Measurements from ENCODE around the gene BSG. TPM values are rescaled to one million over a fixed set of nuclear protein-coding genes. Genes with fewer than 3 reads are reported as not detected.

Gene BSG
- total and polyA plus RNA-seq, 2 experiments from 2014 or later: 957 to 973 TPM

DNA sequence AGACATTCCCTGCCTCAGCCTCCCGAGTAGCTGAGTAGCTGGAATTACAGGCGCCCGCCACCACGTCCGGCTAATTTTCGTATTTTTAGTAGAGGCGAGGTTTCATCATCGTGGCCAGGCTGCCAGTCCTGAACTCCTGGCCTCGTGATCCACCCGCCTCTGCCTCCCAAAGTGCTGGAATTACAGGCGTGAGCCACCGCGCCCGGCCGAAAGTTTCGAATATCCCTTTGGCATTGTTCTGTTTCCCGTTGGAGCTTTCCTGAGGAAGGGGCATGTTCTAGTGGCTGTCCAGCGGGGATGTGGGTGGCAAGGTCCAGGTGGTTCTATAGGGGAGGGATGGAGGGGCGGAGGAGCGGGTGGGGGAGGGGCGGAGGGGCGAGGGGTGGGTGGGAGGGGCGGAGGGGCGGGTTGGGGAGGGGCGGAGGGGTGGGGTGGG is 2.1 kb upstream of the BSG start (continued):
- TF ChIP-seq, protein P1, sequence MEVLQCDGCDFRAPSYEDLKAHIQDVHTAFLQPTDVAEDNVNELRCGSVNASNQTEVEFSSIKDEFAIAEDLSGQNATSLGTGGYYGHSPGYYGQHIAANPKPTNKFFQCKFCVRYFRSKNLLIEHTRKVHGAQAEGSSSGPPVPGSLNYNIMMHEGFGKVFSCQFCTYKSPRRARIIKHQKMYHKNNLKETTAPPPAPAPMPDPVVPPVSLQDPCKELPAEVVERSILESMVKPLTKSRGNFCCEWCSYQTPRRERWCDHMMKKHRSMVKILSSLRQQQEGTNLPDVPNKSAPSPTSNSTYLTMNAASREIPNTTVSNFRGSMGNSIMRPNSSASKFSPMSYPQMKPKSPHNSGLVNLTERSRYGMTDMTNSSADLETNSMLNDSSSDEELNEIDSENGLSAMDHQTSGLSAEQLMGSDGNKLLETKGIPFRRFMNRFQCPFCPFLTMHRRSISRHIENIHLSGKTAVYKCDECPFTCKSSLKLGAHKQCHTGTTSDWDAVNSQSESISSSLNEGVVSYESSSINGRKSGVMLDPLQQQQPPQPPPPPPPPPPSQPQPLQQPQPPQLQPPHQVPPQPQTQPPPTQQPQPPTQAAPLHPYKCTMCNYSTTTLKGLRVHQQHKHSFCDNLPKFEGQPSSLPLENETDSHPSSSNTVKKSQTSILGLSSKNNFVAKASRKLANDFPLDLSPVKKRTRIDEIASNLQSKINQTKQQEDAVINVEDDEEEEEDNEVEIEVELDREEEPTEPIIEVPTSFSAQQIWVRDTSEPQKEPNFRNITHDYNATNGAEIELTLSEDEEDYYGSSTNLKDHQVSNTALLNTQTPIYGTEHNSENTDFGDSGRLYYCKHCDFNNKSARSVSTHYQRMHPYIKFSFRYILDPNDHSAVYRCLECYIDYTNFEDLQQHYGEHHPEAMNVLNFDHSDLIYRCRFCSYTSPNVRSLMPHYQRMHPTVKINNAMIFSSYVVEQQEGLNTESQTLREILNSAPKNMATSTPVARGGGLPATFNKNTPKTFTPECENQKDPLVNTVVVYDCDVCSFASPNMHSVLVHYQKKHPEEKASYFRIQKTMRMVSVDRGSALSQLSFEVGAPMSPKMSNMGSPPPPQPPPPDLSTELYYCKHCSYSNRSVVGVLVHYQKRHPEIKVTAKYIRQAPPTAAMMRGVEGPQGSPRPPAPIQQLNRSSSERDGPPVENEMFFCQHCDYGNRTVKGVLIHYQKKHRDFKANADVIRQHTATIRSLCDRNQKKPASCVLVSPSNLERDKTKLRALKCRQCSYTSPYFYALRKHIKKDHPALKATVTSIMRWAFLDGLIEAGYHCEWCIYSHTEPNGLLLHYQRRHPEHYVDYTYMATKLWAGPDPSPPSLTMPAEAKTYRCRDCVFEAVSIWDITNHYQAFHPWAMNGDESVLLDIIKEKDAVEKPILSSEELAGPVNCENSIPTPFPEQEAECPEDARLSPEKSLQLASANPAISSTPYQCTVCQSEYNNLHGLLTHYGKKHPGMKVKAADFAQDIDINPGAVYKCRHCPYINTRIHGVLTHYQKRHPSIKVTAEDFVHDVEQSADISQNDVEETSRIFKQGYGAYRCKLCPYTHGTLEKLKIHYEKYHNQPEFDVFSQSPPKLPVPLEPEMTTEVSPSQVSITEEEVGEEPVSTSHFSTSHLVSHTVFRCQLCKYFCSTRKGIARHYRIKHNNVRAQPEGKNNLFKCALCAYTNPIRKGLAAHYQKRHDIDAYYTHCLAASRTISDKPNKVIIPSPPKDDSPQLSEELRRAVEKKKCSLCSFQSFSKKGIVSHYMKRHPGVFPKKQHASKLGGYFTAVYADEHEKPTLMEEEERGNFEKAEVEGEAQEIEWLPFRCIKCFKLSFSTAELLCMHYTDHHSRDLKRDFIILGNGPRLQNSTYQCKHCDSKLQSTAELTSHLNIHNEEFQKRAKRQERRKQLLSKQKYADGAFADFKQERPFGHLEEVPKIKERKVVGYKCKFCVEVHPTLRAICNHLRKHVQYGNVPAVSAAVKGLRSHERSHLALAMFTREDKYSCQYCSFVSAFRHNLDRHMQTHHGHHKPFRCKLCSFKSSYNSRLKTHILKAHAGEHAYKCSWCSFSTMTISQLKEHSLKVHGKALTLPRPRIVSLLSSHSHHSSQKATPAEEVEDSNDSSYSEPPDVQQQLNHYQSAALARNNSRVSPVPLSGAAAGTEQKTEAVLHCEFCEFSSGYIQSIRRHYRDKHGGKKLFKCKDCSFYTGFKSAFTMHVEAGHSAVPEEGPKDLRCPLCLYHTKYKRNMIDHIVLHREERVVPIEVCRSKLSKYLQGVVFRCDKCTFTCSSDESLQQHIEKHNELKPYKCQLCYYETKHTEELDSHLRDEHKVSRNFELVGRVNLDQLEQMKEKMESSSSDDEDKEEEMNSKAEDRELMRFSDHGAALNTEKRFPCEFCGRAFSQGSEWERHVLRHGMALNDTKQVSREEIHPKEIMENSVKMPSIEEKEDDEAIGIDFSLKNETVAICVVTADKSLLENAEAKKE (CRISPR knock-in tag; IDR thresholded peaks at IDR 0.05): no peak
- TF ChIP-seq, protein P2, sequence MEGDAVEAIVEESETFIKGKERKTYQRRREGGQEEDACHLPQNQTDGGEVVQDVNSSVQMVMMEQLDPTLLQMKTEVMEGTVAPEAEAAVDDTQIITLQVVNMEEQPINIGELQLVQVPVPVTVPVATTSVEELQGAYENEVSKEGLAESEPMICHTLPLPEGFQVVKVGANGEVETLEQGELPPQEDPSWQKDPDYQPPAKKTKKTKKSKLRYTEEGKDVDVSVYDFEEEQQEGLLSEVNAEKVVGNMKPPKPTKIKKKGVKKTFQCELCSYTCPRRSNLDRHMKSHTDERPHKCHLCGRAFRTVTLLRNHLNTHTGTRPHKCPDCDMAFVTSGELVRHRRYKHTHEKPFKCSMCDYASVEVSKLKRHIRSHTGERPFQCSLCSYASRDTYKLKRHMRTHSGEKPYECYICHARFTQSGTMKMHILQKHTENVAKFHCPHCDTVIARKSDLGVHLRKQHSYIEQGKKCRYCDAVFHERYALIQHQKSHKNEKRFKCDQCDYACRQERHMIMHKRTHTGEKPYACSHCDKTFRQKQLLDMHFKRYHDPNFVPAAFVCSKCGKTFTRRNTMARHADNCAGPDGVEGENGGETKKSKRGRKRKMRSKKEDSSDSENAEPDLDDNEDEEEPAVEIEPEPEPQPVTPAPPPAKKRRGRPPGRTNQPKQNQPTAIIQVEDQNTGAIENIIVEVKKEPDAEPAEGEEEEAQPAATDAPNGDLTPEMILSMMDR (conservative IDR thresholded peaks at IDR 0.05; ENCODE audit: low read depth in 2 of 2): no peak
- no peak for TF ChIP-seq ZNF114 (CRISPR knock-in tag; IDR thresholded peaks at IDR 0.05)
- no peak for TF ChIP-seq POLR2AphosphoS5 (IDR thresholded peaks at IDR 0.05; ENCODE audit: low read depth)
- TF ChIP-seq STAT1 (IDR thresholded peaks at IDR 0.05; ENCODE audit: unreplicated experiment): no peak

DNA sequence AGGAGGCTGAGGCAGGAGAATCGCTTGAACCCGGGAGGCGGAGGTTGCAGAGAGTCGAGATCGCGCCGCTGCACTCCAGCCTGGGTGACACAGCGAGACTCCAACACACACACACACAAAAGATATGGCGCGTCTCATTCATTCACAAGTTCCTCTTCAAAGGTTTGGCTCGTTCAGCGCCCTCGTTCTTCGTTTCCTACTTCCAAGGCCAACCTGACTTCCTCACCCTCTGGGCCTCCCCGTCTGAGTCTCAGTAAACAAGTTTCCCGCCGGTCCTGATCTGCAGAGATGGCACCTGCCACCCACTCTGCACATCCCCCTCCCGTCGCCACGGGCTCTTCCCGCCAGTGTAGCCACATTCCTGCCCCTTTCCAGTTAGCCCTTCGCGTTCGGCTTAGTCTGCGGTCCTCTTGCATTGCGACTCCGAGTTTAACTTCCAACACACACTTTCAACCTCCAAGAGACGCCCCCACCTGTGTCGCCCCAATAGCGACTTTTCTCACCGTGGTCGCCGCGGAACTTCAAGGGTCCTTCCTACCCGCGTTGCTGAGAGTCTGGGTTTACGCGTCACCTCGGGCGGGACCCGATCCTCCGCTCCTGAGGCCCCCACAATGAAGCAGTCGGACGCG is 1.3 kb upstream of the BSG start:
- H4K20me1 ChIP-seq (replicated peaks; ENCODE audit: insufficient read depth): peaks cover 22% of the 10 kb centered on the region
- peaks cover 36% of the 10 kb centered on the region for H3K79me2 ChIP-seq (replicated peaks; ENCODE audit: insufficient read depth)
- peaks cover 22% of the 10 kb centered on the region for H3K9me3 Mint-ChIP-seq
- H3K4me2 ChIP-seq: peak overlapping the region; percentile 89
- peak overlapping the region; percentile 83 for H3K4me3 Mint-ChIP-seq
- no peaks in the 10 kb centered on the region for H3K36me3 ChIP-seq (ENCODE audit: insufficient read depth)
- H3K27ac Mint-ChIP-seq: peak overlapping the region; percentile 95
- H2AFZ ChIP-seq: peak overlapping the region; percentile 14; the same call in 1 of the 2 replicates
- no peaks in the 10 kb centered on the region for H3K27me3 ChIP-seq (ENCODE audit: insufficient read depth)
- H3K4me3 ChIP-seq: peak overlapping the region; percentile 96
- peak; percentile 8 for ATAC-seq
- H3K4me1 ChIP-seq (ENCODE audit: insufficient read depth): peaks cover 18% of the 10 kb centered on the region
- H3F3A ChIP-seq (replicated peaks; ENCODE audit: low read depth): peaks cover 15% of the 10 kb centered on the region
- peaks cover 43% of the 10 kb centered on the region for H3K36me3 Mint-ChIP-seq (ENCODE audit: low read depth)
- peak overlapping the region; percentile 97 for H3K27ac ChIP-seq (ENCODE audit: low read depth)
- peaks cover 36% of the 10 kb centered on the region for H3K27me3 Mint-ChIP-seq (ENCODE audit: insufficient read depth, low read depth, poor library complexity)
- no peaks in the 10 kb centered on the region for H3K9me2 ChIP-seq (ENCODE audit: insufficient read depth)
- H3K4me1 Mint-ChIP-seq: peaks cover 27% of the 10 kb centered on the region
- DNase-seq (ENCODE audit: low spot score): peak; percentile 77
- no peak for TF ChIP-seq CREB1 (CRISPR knock-in tag; IDR thresholded peaks at IDR 0.05; ENCODE audit: low read depth)
